HG03060 (cell line): Measurements from ENCODE around the gene RNU1-3.
"Not testable (repeated sequence)": the region's sequence is repeated elsewhere in the genome, so short reads cannot be mapped to it uniquely, and the experiment has no call there.

Experiments used
- ATAC-seq: cut with Tn5 transposase; IDR thresholded peaks from one replicate; pipeline ENCODE4 v1.9.1; 2021; ENCODE audit warnings: low read depth, moderate number of reproducible peaks; ENCODE audit not compliant: unreplicated experiment

RNU1-3 gene

GRCh38 chr1:16641159-16641975 is 25.4 kb downstream of the RNU1-3 start:
- ATAC-seq = not testable (repeated sequence)

- not testable (repeated sequence) for ATAC-seq
Measured at GRCh38 chr1:16639091-16640031, 27.4 kb downstream of the RNU1-3 start.

- ATAC-seq = not testable (repeated sequence)
Measured at GRCh38 chr1:16637941-16638778, 28.6 kb downstream of the RNU1-3 start.

- not testable (repeated sequence) for ATAC-seq
Measured at GRCh38 chr1:16636551-16637195, 30.1 kb downstream of the RNU1-3 start.

- not testable (repeated sequence) for ATAC-seq
Measured at GRCh38 chr1:16635959-16636358, 30.8 kb downstream of the RNU1-3 start.

GRCh38 chr1:16633540-16634282 is 33.0 kb downstream of the RNU1-3 start:
- ATAC-seq = not testable (repeated sequence)

- not testable (repeated sequence) for ATAC-seq
Measured at GRCh38 chr1:16632044-16632850, 34.5 kb downstream of the RNU1-3 start.

GRCh38 chr1:16631248-16632043 is 35.3 kb downstream of the RNU1-3 start:
- no peak for ATAC-seq

- no peak for ATAC-seq
Measured at GRCh38 chr1:16630661-16631247, 36.0 kb downstream of the RNU1-3 start.

GRCh38 chr1:16629916-16630530 is 36.7 kb downstream of the RNU1-3 start:
- ATAC-seq = not testable (repeated sequence)

GRCh38 chr1:16628361-16629111 is 38.2 kb downstream of the RNU1-3 start:
- no peak for ATAC-seq

- not testable (repeated sequence) for ATAC-seq
Measured at GRCh38 chr1:16626409-16626983, 40.3 kb downstream of the RNU1-3 start.

- ATAC-seq = no peak
Measured at GRCh38 chr1:16625497-16626408, 41.0 kb downstream of the RNU1-3 start.

- not testable (repeated sequence) for ATAC-seq
Measured at GRCh38 chr1:16623812-16624719, 42.7 kb downstream of the RNU1-3 start.
